ENCODE measurements around the gene P3R3URF. TPM values are rescaled to one million over a fixed set of nuclear protein-coding genes. Genes with fewer than 3 reads are reported as not detected.
A peak's percentile ranks its signal among the peaks of the same experiment; 100 is the strongest.
"Not testable (repeated sequence)": the region's sequence is repeated elsewhere in the genome, so short reads cannot be mapped to it uniquely, and the experiment has no call there.

P3R3URF gene
- total RNA-seq = not detected

DNA sequence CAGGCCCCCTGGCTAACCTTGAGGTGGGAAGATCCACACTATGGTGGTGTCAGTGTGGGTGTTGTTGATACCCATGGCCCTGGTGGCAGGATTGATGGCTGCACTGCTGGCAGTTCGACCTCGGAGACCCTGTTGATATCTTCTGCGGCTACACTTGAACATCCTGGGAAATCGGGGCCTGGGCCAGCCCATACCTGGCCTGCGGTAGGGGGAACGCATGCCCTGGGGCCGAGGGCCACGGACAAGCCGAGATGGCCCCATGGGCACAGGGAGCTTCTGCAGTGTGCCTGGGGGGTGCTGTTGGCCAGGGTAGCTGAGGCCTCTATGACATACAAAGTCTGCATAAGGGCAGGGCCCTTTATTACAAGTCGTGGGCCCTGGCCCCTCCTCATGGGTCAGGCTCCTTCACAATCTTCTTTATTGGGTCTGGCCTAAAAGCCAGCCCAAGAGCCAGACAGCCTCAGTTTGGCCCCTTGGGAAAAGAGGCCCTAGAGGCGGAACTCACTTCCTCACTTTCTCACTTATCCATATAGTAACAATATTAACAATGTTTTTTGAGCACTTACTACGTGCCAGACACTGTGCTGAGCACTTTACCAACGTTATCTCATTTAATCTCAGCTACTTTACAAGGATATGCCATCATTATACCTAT is at the start of gene P3R3URF:
Gene P3R3URF, minus strand, starts transcription at position 278 of the 655 bp plus-strand sequence. Its CDS starts 17 bp downstream, at position 261.
- ATAC-seq (no peak), DNase-seq (ENCODE audit: low spot score) (no peak)
- Mint-ChIP-seq H3K27ac (no peak within 1 kb of the TSS), H3K4me1 (ENCODE audit: low read depth in 2 of 2) (no peaks in the 10 kb centered on the region), H3K36me3 (no peaks in the 10 kb centered on the region), H3K27me3 (peaks cover 0 to 3% of the 10 kb centered on the region in 2 donors), H3K4me3 (no peak within 1 kb of the TSS), H3K9me3 (no peaks in the 10 kb centered on the region)

GRCh38 chr1:46224966-46225365 is 48.7 kb upstream of the P3R3URF start:
- no peak overlapping the region for H3K27ac Mint-ChIP-seq
- no peaks in the 10 kb centered on the region for H3K36me3 Mint-ChIP-seq
- H3K4me1 Mint-ChIP-seq (ENCODE audit: low read depth in 2 of 2) = peaks cover 0 to 3% of the 10 kb centered on the region in 2 donors
- no peak for ATAC-seq
- no peak overlapping the region for H3K4me3 Mint-ChIP-seq
- H3K9me3 Mint-ChIP-seq = no peaks in the 10 kb centered on the region
- DNase-seq (ENCODE audit: low spot score) = no peak
- no peaks in the 10 kb centered on the region for H3K27me3 Mint-ChIP-seq

DNA sequence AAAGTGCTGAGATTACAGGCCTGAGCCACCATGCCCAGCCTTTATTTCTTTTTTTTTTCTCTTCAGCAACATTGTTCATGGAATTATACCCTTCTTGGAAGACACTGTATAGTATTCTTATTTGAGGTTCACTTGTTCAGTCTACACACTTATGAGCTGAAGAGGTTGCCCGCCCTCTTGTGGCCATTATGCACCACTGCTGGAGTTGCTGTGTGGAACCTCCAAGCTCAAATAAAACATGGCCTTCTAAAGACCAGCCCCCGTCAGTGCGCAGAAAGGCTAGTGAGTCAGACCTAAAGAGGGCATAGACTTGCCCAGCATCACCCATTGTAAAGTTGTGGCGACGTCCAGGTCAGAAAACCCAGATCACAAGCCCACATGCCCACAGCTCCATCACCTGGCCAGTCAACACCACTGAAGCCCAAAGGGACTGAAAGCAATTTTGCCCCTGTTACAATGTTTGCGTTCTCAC is 47.2 kb upstream of the P3R3URF start:
- no peak overlapping the region for H3K4me3 Mint-ChIP-seq
- no peak overlapping the region for H3K27ac Mint-ChIP-seq
- H3K27me3 Mint-ChIP-seq = no peaks in the 10 kb centered on the region
- no peaks in the 10 kb centered on the region for H3K9me3 Mint-ChIP-seq
- ATAC-seq (peak; percentile 79 to 85), DNase-seq (ENCODE audit: low spot score) (peak; percentile 70)
- no peaks in the 10 kb centered on the region for H3K36me3 Mint-ChIP-seq
- peaks cover 0 to 3% of the 10 kb centered on the region in 2 donors for H3K4me1 Mint-ChIP-seq (ENCODE audit: low read depth in 2 of 2)

- not testable (repeated sequence) for H3K27me3 Mint-ChIP-seq, ATAC-seq, H3K27ac Mint-ChIP-seq
These were observed 46.8 kb upstream of the P3R3URF start for GRCh38 chr1:46223055-46223454.

DNA sequence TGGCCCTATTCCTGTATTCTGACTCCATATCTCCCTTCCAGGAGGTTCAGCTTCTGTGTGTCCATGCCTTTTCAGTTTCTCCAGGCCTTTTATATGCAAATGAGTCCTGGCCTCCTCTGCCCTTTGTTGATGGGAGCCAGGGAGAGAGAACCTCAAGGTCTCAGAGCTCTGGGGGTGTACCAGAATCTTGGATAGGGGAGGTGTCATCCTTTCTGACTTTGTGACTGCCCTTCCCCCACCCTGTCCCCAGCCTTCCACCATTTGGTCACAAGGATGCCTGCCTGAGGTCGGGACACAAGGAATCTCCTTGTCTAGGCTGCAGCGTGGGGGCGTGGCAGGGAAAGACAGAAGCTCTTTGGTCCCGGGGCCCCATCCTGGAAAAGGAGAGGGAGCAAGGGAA is 45.5 kb upstream of the P3R3URF start:
- H3K4me3 Mint-ChIP-seq = no peak overlapping the region
- no peaks in the 10 kb centered on the region for H3K9me3 Mint-ChIP-seq
- peaks cover 3 to 6% of the 10 kb centered on the region in 2 donors for H3K27me3 Mint-ChIP-seq
- no peak for ATAC-seq
- no peak overlapping the region for H3K27ac Mint-ChIP-seq
- no peaks in the 10 kb centered on the region for H3K36me3 Mint-ChIP-seq
- H3K4me1 Mint-ChIP-seq (ENCODE audit: low read depth in 2 of 2) = peaks cover 0 to 3% of the 10 kb centered on the region in 2 donors
- no peak for DNase-seq (ENCODE audit: low spot score)

More at GRCh38 chr1:46223055-46223454, 46.8 kb upstream of the P3R3URF start:
- not testable (repeated sequence) for DNase-seq (ENCODE audit: low spot score); H3K4me1 Mint-ChIP-seq (ENCODE audit: low read depth in 2 of 2); H3K9me3 Mint-ChIP-seq; H3K4me3 Mint-ChIP-seq; H3K36me3 Mint-ChIP-seq

- DNase-seq (ENCODE audit: low spot score) (no peak), ATAC-seq (no peak)
- Mint-ChIP-seq H3K4me1 (ENCODE audit: low read depth in 2 of 2) (peaks cover 0 to 3% of the 10 kb centered on the region in 2 donors), H3K9me3 (no peaks in the 10 kb centered on the region), H3K4me3 (no peak overlapping the region), H3K36me3 (no peaks in the 10 kb centered on the region), H3K27ac (no peak overlapping the region), H3K27me3 (peaks cover 3 to 7% of the 10 kb centered on the region in 2 donors)
These were observed 44.5 kb upstream of the P3R3URF start for GRCh38 chr1:46220808-46221207.

DNA sequence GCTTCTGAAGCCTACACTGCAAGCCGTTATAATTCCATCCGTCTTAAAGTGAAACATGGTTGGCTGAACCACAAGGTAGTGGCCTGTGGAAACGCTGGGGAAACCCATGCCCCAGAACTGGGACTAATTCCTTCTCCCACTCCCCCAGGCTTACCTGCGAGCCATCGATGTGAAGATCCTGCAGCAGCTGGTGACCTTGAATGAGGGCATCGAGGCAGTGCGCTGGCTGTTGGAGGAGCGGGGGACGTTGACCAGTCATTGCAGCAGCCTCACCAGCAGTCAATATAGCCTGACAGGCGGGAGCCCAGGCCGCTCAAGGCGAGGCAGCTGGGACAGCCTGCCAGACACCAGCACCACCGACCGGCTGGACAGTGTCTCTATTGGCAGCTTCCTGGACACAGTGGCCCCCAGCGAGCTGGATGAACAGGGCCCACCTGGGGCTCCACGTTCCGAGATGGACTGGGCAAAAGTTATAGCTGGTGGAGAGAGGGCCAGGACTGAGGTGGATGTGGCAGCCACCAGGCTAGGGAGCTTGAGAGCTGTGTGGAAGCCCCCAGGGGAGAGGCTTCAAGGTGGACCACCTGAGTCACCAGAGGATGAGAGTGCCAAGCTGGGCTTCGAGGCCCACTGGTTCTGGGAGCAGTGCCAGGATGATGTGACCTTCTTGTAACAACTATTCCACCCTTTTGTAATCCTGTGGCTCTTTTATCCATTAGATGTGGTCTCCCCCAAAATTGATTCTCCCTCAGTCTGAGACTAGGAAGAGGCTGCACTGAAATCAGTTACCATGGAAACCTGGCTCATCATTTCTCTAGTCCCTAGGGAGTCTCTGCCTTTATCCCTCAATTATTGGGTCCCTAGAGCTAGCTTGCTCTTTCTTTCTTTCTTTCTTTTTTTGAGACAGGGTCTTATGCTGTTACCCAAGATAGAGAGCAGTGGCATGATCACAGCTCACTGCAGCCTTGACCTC is 43.5 kb upstream of the P3R3URF start:
- Mint-ChIP-seq H3K4me3 (no peak overlapping the region), H3K27ac (no peak overlapping the region), H3K27me3 (peaks cover 3 to 7% of the 10 kb centered on the region in 2 donors), H3K4me1 (ENCODE audit: low read depth in 2 of 2) (peaks cover 0 to 3% of the 10 kb centered on the region in 2 donors), H3K36me3 (no peaks in the 10 kb centered on the region), H3K9me3 (no peaks in the 10 kb centered on the region)
- DNase-seq (ENCODE audit: low spot score) = no peak
- no peak for ATAC-seq

GRCh38 chr1:46218443-46218842 is 42.2 kb upstream of the P3R3URF start:
- ATAC-seq (no peak), DNase-seq (ENCODE audit: low spot score) (no peak)
- Mint-ChIP-seq H3K36me3 (no peaks in the 10 kb centered on the region), H3K27ac (no peak overlapping the region), H3K4me1 (ENCODE audit: low read depth in 2 of 2) (peaks cover 0 to 3% of the 10 kb centered on the region in 2 donors), H3K4me3 (no peak overlapping the region), H3K9me3 (no peaks in the 10 kb centered on the region), H3K27me3 (peaks cover 3 to 7% of the 10 kb centered on the region in 2 donors)

- H3K9me3 Mint-ChIP-seq = no peaks in the 10 kb centered on the region
- no peaks in the 10 kb centered on the region for H3K36me3 Mint-ChIP-seq
- H3K27ac Mint-ChIP-seq = no peak overlapping the region
- DNase-seq (ENCODE audit: low spot score) (no peak), ATAC-seq (no peak)
- H3K27me3 Mint-ChIP-seq = peaks cover 3 to 7% of the 10 kb centered on the region in 2 donors
- H3K4me3 Mint-ChIP-seq = no peak overlapping the region
- H3K4me1 Mint-ChIP-seq (ENCODE audit: low read depth in 2 of 2) = no peaks in the 10 kb centered on the region
These were observed 39.2 kb upstream of the P3R3URF start for GRCh38 chr1:46215504-46215903.

- H3K27me3 Mint-ChIP-seq = no peaks in the 10 kb centered on the region
- no peak overlapping the region for H3K27ac Mint-ChIP-seq
- no peak overlapping the region for H3K4me3 Mint-ChIP-seq
- ATAC-seq (no peak), DNase-seq (ENCODE audit: low spot score) (no peak)
- no peaks in the 10 kb centered on the region for H3K9me3 Mint-ChIP-seq
- H3K4me1 Mint-ChIP-seq (ENCODE audit: low read depth in 2 of 2) = no peaks in the 10 kb centered on the region
- H3K36me3 Mint-ChIP-seq = no peaks in the 10 kb centered on the region
These were observed 34.8 kb upstream of the P3R3URF start for GRCh38 chr1:46211051-46211450.

DNA sequence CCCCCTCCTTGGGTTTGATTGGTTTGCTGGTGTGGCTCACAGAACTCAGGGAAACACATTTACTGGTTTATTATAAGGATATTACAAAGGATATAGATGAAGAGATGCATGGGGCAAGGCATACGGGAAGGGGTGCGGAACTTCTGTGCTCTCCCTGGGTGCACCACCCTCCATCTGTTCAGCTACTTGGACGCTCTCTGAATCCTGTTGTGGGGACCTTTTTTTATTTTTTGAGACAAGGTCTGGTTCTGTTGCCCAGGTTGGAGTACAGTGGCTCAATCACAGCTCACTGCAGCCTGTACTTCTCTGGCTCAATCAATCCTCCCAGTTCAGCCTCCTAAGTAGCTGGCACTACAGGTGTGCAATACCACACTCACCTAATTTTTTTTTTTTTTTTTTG is 34.3 kb upstream of the P3R3URF start:
- Mint-ChIP-seq H3K36me3 (no peaks in the 10 kb centered on the region), H3K27ac (no peak overlapping the region), H3K27me3 (no peaks in the 10 kb centered on the region), H3K9me3 (no peaks in the 10 kb centered on the region), H3K4me3 (no peak overlapping the region), H3K4me1 (ENCODE audit: low read depth in 2 of 2) (no peaks in the 10 kb centered on the region)
- ATAC-seq (no peak), DNase-seq (ENCODE audit: low spot score) (no peak)

- Mint-ChIP-seq H3K27me3 (peaks cover 0 to 2% of the 10 kb centered on the region in 2 donors), H3K4me3 (no peak overlapping the region), H3K27ac (no peak overlapping the region), H3K9me3 (no peaks in the 10 kb centered on the region), H3K4me1 (ENCODE audit: low read depth in 2 of 2) (peaks cover 6% of the 10 kb centered on the region in 2 donors), H3K36me3 (no peaks in the 10 kb centered on the region)
- no peak for ATAC-seq
- DNase-seq (ENCODE audit: low spot score) = no peak
These were observed 30.1 kb upstream of the P3R3URF start for GRCh38 chr1:46206399-46206798.

GRCh38 chr1:46205791-46206190 is 29.5 kb upstream of the P3R3URF start:
- H3K27ac Mint-ChIP-seq = no peak overlapping the region
- H3K27me3 Mint-ChIP-seq = peaks cover 0 to 2% of the 10 kb centered on the region in 2 donors
- ATAC-seq (no peak), DNase-seq (ENCODE audit: low spot score) (no peak)
- H3K4me3 Mint-ChIP-seq = no peak overlapping the region
- H3K4me1 Mint-ChIP-seq (ENCODE audit: low read depth in 2 of 2) = peaks cover 6% of the 10 kb centered on the region in 2 donors
- H3K36me3 Mint-ChIP-seq = no peaks in the 10 kb centered on the region
- no peaks in the 10 kb centered on the region for H3K9me3 Mint-ChIP-seq

DNA sequence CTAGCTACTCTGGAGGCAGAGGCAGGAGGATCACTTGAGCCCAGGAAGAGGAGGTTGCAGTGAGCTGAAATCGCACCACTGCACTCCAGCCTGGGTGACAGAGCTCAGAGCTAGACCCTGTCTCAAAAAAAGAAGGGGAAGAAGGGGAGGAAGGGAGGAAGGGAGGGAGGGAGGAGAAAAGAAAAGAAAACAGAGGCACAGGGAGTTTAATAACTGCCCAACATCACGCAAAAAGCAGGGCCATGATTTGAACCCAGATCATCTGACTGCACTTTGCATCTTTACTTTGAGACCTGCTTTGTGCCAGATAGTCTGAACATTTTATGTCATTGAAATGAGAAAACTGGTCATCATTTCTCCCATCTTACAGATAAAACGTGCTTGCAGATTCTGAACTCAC is 28.9 kb upstream of the P3R3URF start:
- Mint-ChIP-seq H3K4me1 (ENCODE audit: low read depth in 2 of 2) (peaks cover 6% of the 10 kb centered on the region in 2 donors), H3K4me3 (no peak overlapping the region), H3K27ac (no peak overlapping the region), H3K27me3 (peaks cover 0 to 2% of the 10 kb centered on the region in 2 donors), H3K36me3 (no peaks in the 10 kb centered on the region), H3K9me3 (no peaks in the 10 kb centered on the region)
- DNase-seq (ENCODE audit: low spot score) (no peak), ATAC-seq (no peak)
